Measurements from ENCODE around the gene CCKAR.

Gene CCKAR

DNA sequence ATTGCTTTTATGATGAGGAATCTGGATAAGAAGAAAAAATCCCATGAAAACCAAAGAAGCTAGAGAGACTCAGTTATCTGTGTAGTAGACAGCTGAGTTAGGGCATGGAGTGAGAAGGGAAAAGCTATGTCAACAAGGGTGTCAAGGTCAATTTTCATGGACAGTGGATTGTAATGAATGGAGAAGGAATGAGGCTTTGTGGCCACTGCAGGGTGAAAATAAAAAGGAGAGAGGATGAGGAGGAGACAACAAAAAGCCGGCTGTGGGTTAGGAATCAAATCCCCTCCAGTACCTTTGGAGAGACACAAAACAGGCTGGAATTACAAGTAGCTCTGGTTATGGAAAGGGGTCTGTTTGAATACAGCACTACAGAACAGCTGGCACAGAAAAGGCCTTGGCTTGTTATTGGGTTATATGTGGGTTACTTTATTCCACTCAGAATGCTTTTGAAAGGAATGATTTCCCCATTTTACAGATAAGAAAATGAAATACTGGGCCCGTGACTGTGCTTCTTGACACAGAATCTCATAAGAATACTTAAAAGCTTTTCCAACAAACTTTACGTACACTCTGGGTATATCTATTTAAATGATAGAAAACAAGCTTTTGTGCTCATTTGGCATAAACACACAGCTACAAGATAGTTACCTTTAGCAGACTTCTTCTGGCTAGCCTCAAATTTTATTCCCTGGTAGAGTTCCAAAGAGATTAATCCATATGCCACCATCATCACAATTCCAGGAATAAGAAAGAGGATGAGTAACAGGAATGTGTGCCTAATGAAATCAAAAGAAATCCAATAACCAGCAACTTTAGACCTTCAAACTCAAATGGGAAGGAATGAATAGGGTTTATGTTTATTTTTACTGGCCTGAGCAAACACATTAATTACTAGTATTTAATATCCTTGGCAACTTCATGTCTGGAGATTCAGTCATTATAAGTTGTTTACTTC lies 7.5 kb downstream of the CCKAR start:
- no peaks in the 10 kb centered on the region for H3F3A ChIP-seq (ENCODE audit: insufficient read depth, low read length)
- no peak overlapping the region for H3K9ac ChIP-seq (ENCODE audit: low read length)
- no peak overlapping the region for H3K27ac ChIP-seq (ENCODE audit: low read depth, low read length, poor library complexity, severe bottlenecking)
- H3K9me2 ChIP-seq (ENCODE audit: low read depth, low read length), result no peaks in the 10 kb centered on the region
- H3K27me3 ChIP-seq (ENCODE audit: insufficient read depth, low read length), result no peaks in the 10 kb centered on the region
- no peaks in the 10 kb centered on the region for H3K79me2 ChIP-seq (ENCODE audit: insufficient read depth, low read length)
- H3K9me3 ChIP-seq (ENCODE audit: low read length), result no peaks in the 10 kb centered on the region
- H3K4me3 ChIP-seq (ENCODE audit: low read depth, low read length, poor library complexity, severe bottlenecking), result no peak overlapping the region
- no peak overlapping the region for H2AFZ ChIP-seq (ENCODE audit: low read length)
- no peaks in the 10 kb centered on the region for H3K36me3 ChIP-seq (ENCODE audit: insufficient read depth, low read length)
- H3K4me2 ChIP-seq (ENCODE audit: low read length), result no peak overlapping the region
- no peaks in the 10 kb centered on the region for H3K4me1 ChIP-seq (ENCODE audit: insufficient read depth, low read length, severe bottlenecking)
- TF ChIP-seq, protein P1, sequence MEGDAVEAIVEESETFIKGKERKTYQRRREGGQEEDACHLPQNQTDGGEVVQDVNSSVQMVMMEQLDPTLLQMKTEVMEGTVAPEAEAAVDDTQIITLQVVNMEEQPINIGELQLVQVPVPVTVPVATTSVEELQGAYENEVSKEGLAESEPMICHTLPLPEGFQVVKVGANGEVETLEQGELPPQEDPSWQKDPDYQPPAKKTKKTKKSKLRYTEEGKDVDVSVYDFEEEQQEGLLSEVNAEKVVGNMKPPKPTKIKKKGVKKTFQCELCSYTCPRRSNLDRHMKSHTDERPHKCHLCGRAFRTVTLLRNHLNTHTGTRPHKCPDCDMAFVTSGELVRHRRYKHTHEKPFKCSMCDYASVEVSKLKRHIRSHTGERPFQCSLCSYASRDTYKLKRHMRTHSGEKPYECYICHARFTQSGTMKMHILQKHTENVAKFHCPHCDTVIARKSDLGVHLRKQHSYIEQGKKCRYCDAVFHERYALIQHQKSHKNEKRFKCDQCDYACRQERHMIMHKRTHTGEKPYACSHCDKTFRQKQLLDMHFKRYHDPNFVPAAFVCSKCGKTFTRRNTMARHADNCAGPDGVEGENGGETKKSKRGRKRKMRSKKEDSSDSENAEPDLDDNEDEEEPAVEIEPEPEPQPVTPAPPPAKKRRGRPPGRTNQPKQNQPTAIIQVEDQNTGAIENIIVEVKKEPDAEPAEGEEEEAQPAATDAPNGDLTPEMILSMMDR (IDR thresholded peaks at IDR 0.05; ENCODE audit: low read length), result no peak
- TF ChIP-seq EZH2 (IDR thresholded peaks at IDR 0.05; ENCODE audit: borderline replicate concordance, low read length), result no peak
- no peaks in the 10 kb centered on the region for H4K20me1 ChIP-seq (ENCODE audit: insufficient read depth, low read length)

DNA sequence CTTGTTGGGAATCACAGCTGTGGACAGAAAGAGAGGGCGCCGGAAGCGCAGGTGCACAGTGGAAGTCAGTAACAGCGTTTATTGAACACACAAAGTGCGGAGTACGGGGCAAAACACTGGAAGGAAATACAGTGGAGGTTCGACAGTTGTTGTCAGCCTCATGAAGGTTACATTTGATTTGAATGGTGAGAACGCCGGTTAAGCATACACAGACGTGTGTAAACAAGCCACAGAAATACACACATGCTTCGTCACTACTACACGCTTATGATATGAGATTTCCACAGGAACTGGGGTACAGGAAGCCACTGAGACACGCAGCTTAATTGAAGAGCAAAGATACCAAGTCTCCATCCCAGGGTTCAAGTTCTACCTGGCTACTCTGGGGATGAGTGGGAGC lies 12.0 kb downstream of the CCKAR start:
- no peak overlapping the region for H2AFZ ChIP-seq (ENCODE audit: low read length)
- no peaks in the 10 kb centered on the region for H3F3A ChIP-seq (ENCODE audit: insufficient read depth, low read length)
- TF ChIP-seq EZH2 (IDR thresholded peaks at IDR 0.05; ENCODE audit: borderline replicate concordance, low read length), result no peak
- TF ChIP-seq, protein P1 (IDR thresholded peaks at IDR 0.05; ENCODE audit: low read length), result no peak
- H3K27ac ChIP-seq (ENCODE audit: low read depth, low read length, poor library complexity, severe bottlenecking), result no peak overlapping the region
- no peaks in the 10 kb centered on the region for H3K9me3 ChIP-seq (ENCODE audit: low read length)
- no peak overlapping the region for H3K4me2 ChIP-seq (ENCODE audit: low read length)
- no peaks in the 10 kb centered on the region for H3K36me3 ChIP-seq (ENCODE audit: insufficient read depth, low read length)
- H3K4me3 ChIP-seq (ENCODE audit: low read depth, low read length, poor library complexity, severe bottlenecking), result no peak overlapping the region
- no peaks in the 10 kb centered on the region for H3K27me3 ChIP-seq (ENCODE audit: insufficient read depth, low read length)
- no peaks in the 10 kb centered on the region for H4K20me1 ChIP-seq (ENCODE audit: insufficient read depth, low read length)
- H3K4me1 ChIP-seq (ENCODE audit: insufficient read depth, low read length, severe bottlenecking), result no peaks in the 10 kb centered on the region
- H3K79me2 ChIP-seq (ENCODE audit: insufficient read depth, low read length), result no peaks in the 10 kb centered on the region
- H3K9me2 ChIP-seq (ENCODE audit: low read depth, low read length), result no peaks in the 10 kb centered on the region
- H3K9ac ChIP-seq (ENCODE audit: low read length), result no peak overlapping the region

DNA sequence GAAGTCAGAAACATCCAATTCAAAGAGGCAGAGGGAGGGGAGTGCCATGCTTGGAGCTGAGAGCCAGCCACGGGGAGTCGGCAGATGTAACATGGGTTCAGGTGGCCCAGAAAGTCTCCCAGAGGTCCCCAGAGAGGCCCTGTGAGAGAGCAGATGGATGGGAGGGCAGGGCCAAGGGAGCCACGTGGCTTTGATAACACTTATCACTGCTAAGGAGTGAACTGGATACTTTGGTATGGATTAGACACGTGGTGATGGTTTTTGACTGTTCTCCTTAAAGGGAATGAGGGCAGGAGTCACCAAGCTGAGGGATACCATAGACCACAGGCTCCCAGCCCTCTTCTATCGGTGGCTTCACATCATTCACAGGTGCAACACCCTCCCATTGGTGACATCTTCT lies 13.7 kb downstream of the CCKAR start:
- H3K4me2 ChIP-seq (ENCODE audit: low read length), result no peak overlapping the region
- H3K9me2 ChIP-seq (ENCODE audit: low read depth, low read length), result no peaks in the 10 kb centered on the region
- TF ChIP-seq, protein P1 (IDR thresholded peaks at IDR 0.05; ENCODE audit: low read length), result no peak
- TF ChIP-seq EZH2 (IDR thresholded peaks at IDR 0.05; ENCODE audit: borderline replicate concordance, low read length), result no peak
- H3F3A ChIP-seq (ENCODE audit: insufficient read depth, low read length), result no peaks in the 10 kb centered on the region
- no peak overlapping the region for H3K9ac ChIP-seq (ENCODE audit: low read length)
- no peak overlapping the region for H3K4me3 ChIP-seq (ENCODE audit: low read depth, low read length, poor library complexity, severe bottlenecking)
- H4K20me1 ChIP-seq (ENCODE audit: insufficient read depth, low read length), result no peaks in the 10 kb centered on the region
- no peak overlapping the region for H3K27ac ChIP-seq (ENCODE audit: low read depth, low read length, poor library complexity, severe bottlenecking)
- H3K79me2 ChIP-seq (ENCODE audit: insufficient read depth, low read length), result no peaks in the 10 kb centered on the region
- no peaks in the 10 kb centered on the region for H3K36me3 ChIP-seq (ENCODE audit: insufficient read depth, low read length)
- no peaks in the 10 kb centered on the region for H3K27me3 ChIP-seq (ENCODE audit: insufficient read depth, low read length)
- no peaks in the 10 kb centered on the region for H3K9me3 ChIP-seq (ENCODE audit: low read length)
- H3K4me1 ChIP-seq (ENCODE audit: insufficient read depth, low read length, severe bottlenecking), result no peaks in the 10 kb centered on the region
- H2AFZ ChIP-seq (ENCODE audit: low read length), result no peak overlapping the region

Measured in OCI-LY1 (cell line).